ENCODE measurements around the gene RPS6KA4.

DNA sequence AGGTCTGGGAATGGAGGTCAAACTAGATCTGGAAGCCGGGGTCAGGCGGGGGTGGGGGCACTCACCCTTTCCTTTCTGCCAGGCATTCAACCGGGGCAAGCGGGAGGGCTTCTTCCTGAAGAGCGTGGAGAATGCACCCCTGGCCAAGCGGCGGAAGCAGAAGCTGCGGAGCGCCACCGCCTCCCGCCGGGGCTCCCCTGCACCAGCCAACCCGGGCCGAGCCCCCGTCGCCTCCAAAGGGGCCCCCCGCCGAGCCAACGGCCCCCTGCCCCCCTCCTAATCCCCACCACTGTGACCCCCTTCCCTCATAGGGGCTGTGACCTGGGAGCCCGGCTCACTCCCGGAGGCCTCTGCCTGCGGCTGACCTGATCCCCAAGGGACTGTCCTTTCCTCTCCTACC, 12.2 kb downstream of the RPS6KA4 start:
- TF ChIP-seq, protein P1, sequence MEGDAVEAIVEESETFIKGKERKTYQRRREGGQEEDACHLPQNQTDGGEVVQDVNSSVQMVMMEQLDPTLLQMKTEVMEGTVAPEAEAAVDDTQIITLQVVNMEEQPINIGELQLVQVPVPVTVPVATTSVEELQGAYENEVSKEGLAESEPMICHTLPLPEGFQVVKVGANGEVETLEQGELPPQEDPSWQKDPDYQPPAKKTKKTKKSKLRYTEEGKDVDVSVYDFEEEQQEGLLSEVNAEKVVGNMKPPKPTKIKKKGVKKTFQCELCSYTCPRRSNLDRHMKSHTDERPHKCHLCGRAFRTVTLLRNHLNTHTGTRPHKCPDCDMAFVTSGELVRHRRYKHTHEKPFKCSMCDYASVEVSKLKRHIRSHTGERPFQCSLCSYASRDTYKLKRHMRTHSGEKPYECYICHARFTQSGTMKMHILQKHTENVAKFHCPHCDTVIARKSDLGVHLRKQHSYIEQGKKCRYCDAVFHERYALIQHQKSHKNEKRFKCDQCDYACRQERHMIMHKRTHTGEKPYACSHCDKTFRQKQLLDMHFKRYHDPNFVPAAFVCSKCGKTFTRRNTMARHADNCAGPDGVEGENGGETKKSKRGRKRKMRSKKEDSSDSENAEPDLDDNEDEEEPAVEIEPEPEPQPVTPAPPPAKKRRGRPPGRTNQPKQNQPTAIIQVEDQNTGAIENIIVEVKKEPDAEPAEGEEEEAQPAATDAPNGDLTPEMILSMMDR (IDR thresholded peaks at IDR 0.05): no peak
- no peak for TF ChIP-seq EP300 (IDR thresholded peaks at IDR 0.05)
- TF ChIP-seq POLR2A (IDR thresholded peaks at IDR 0.05; ENCODE audit: low read depth): no peak

Data from esophagus muscularis mucosa (tissue), 4 donors.